GM23338 (cell line): ENCODE measurements around the gene EXOC2. TPM values are rescaled to one million over a fixed set of nuclear protein-coding genes. Genes with fewer than 3 reads are reported as not detected.

ENCODE experiments used
- ATAC-seq: fragments of 200-7000 bp; cut with Tn5 transposase; 3 replicates; pipeline ENCODE4 v1.9.1; 2020
- DNase-seq: peaks from one replicate; pipeline ENCODE4 v3.0.0-alpha.2; 2015; ENCODE audit warnings: low spot score
- H2AFZ ChIP-seq: fragments of 200-600 bp; sonication (generic); 2 replicates; pipeline ENCODE4 v1.8.0; 2016; ENCODE audit warnings: antibody characterized with exemption, mild to moderate bottlenecking, moderate library complexity
- H3F3A ChIP-seq: fragments of 200-600 bp; sonication (generic); replicated peaks from 2 replicates; pipeline ENCODE4 v1.8.0; 2017; ENCODE audit warnings: antibody characterized with exemption, mixed run types, low read depth
- H3K27ac ChIP-seq: fragments of 200-600 bp; sonication (generic); 2 replicates; pipeline ENCODE4 v1.6.1; 2016; ENCODE audit warnings: low read depth
- H3K27me3 ChIP-seq: fragments of 200-600 bp; sonication (generic); 2 replicates; pipeline ENCODE4 v1.8.0; 2016; ENCODE audit warnings: mild to moderate bottlenecking, mixed run types, moderate library complexity; ENCODE audit not compliant: insufficient read depth
- H3K36me3 ChIP-seq: fragments of 200-600 bp; sonication (generic); 2 replicates; pipeline ENCODE4 v1.8.0; 2016; ENCODE audit warnings: mild to moderate bottlenecking; ENCODE audit not compliant: insufficient read depth
- H3K4me1 ChIP-seq: fragments of 200-600 bp; sonication (generic); 2 replicates; pipeline ENCODE4 v1.8.0; 2016; ENCODE audit warnings: mild to moderate bottlenecking, moderate library complexity; ENCODE audit not compliant: insufficient read depth
- H3K4me2 ChIP-seq: fragments of 200-600 bp; sonication (generic); 2 replicates; pipeline ENCODE4 v1.7.1; 2017; ENCODE audit warnings: mixed run types
- H3K4me3 ChIP-seq: fragments of 200-600 bp; sonication (generic); 2 replicates; pipeline ENCODE4 v1.6.1; 2016; ENCODE audit warnings: mixed run types
- H3K79me2 ChIP-seq: fragments of 200-600 bp; sonication (generic); replicated peaks from 2 replicates; pipeline ENCODE4 v1.8.0; 2017; ENCODE audit warnings: mild to moderate bottlenecking; ENCODE audit not compliant: insufficient read depth
- H3K9me2 ChIP-seq: fragments of 200-600 bp; sonication (generic); 2 replicates; pipeline ENCODE4 v1.8.0; 2017; ENCODE audit not compliant: insufficient read depth
- H4K20me1 ChIP-seq: fragments of 200-600 bp; sonication (generic); replicated peaks from 2 replicates; pipeline ENCODE4 v1.8.0; 2017; ENCODE audit warnings: mild to moderate bottlenecking; ENCODE audit not compliant: insufficient read depth
- H3K27ac Mint-ChIP-seq: 2 replicates; pipeline ENCODE4 v1.8.0; 2020; ENCODE audit warnings: inconsistent platforms, mild to moderate bottlenecking, moderate library complexity, mixed read lengths
- H3K27me3 Mint-ChIP-seq: 3 replicates; pipeline ENCODE4 v1.8.0; 2022; ENCODE audit warnings: low read depth, mild to moderate bottlenecking, moderate library complexity, mixed read lengths, inconsistent platforms; ENCODE audit not compliant: insufficient read depth, poor library complexity
- H3K36me3 Mint-ChIP-seq: 3 replicates; pipeline ENCODE4 v1.8.0; 2021; ENCODE audit warnings: low read depth, mild to moderate bottlenecking, inconsistent platforms, moderate library complexity, mixed read lengths
- H3K4me1 Mint-ChIP-seq: 3 replicates; pipeline ENCODE4 v1.8.0; 2020; ENCODE audit warnings: mild to moderate bottlenecking, inconsistent platforms, mixed read lengths
- H3K4me3 Mint-ChIP-seq: 3 replicates; pipeline ENCODE4 v1.8.0; 2021; ENCODE audit warnings: moderate library complexity, mild to moderate bottlenecking, inconsistent platforms, mixed read lengths
- H3K9me3 Mint-ChIP-seq: 3 replicates; pipeline ENCODE4 v1.8.0; 2020; ENCODE audit warnings: moderate library complexity, mild to moderate bottlenecking, inconsistent platforms, mixed read lengths
- CREB1 ChIP-seq: fragments of 250-450 bp; sonication (Bioruptor Pico); IDR thresholded peaks from 2 replicates; pipeline ENCODE4 v1.5.0; 2020; ENCODE audit warnings: low read depth, mild to moderate bottlenecking, moderate library complexity
- CTCF ChIP-seq, 2 experiments: fragments of 200-600 bp in 1 of 2; sonication (generic) in 1 of 2; conservative IDR thresholded peaks; 2 replicates each; pipeline versions ENCODE4 v1.5.1 to v1.6.1; 2016 to 2017; ENCODE audit warnings: antibody characterized with exemption in 2 of 2, low read depth in 2 of 2, mild to moderate bottlenecking in 2 of 2, moderate library complexity in 1 of 2
- ETS1 ChIP-seq: IDR thresholded peaks from 2 replicates; pipeline ENCODE4 v1.6.1; 2016; ENCODE audit warnings: antibody characterized with exemption
- EZH2 ChIP-seq: fragments of 200-600 bp; sonication (generic); IDR thresholded peaks from one replicate; pipeline ENCODE4 v1.8.0; 2017; ENCODE audit warnings: antibody characterized with exemption, mild to moderate bottlenecking, low read depth; ENCODE audit not compliant: unreplicated experiment
- EZH2phosphoT487 ChIP-seq: fragments of 200-600 bp; sonication (generic); IDR thresholded peaks from one replicate; pipeline ENCODE4 v1.8.1; 2018; ENCODE audit warnings: antibody characterized with exemption; ENCODE audit not compliant: unreplicated experiment
- JUNB ChIP-seq: IDR thresholded peaks from one replicate; pipeline ENCODE4 v1.6.1; 2016; ENCODE audit warnings: antibody characterized with exemption; ENCODE audit not compliant: unreplicated experiment
- NANOG ChIP-seq: IDR thresholded peaks from 2 replicates; pipeline ENCODE4 v1.6.1; 2016; ENCODE audit warnings: antibody characterized with exemption, borderline replicate concordance
- POLR2AphosphoS5 ChIP-seq: IDR thresholded peaks from 2 replicates; pipeline ENCODE4 v1.6.1; 2016; ENCODE audit warnings: antibody characterized with exemption, low read depth
- REST ChIP-seq: IDR thresholded peaks from one replicate; pipeline ENCODE4 v1.6.1; 2018; ENCODE audit warnings: antibody characterized with exemption; ENCODE audit not compliant: unreplicated experiment
- STAT1 ChIP-seq: IDR thresholded peaks from one replicate; pipeline ENCODE4 v1.6.1; 2016; ENCODE audit warnings: antibody characterized with exemption; ENCODE audit not compliant: unreplicated experiment
- ZNF114 ChIP-seq: fragments of 250-450 bp; sonication (Bioruptor Pico); IDR thresholded peaks from 2 replicates; pipeline ENCODE4 v1.5.0; 2020; ENCODE audit warnings: mild to moderate bottlenecking, moderate library complexity
- ZNF331 ChIP-seq: fragments of 250-450 bp; sonication (Bioruptor Pico); IDR thresholded peaks from 2 replicates; pipeline ENCODE4 v1.5.0; 2020; ENCODE audit warnings: low read depth, mild to moderate bottlenecking, moderate library complexity
- ZNF462 ChIP-seq: fragments of 250-450 bp; sonication (Bioruptor Pico); IDR thresholded peaks from 2 replicates; pipeline ENCODE4 v1.5.0; 2020; ENCODE audit warnings: mild to moderate bottlenecking, moderate library complexity
- polyA plus RNA-seq: library from polyadenylated mRNA; unstranded; fragments of >200 nt; fragmentation: Nextera tagmentation; extraction: Ambion mirVana; gene quantifications from 2 replicates; pipeline ENCODE4 v1.2.1, GENCODE V29; 2016
- total RNA-seq: library from RNA; depleted of rRNA; stranded (reverse); fragments of >200 nt; shearing (Covaris generic); gene quantifications from 2 replicates; pipeline ENCODE4 v1.2.3, GENCODE V29; 2014

Gene EXOC2
- total and polyA plus RNA-seq, 2 experiments from 2014 or later, result 28.7 to 93.6 TPM

GRCh38 chr6:683742-684440, 9.0 kb downstream of the EXOC2 start:
- H3K4me3 Mint-ChIP-seq, result peak overlapping the region; percentile 69
- DNase-seq (peak; percentile 95), ATAC-seq (peak; percentile 87)
- no peaks in the 10 kb centered on the region for H3K27me3 ChIP-seq
- H4K20me1 ChIP-seq, result no peaks in the 10 kb centered on the region; the same call in 1 of the 2 replicates
- no peaks in the 10 kb centered on the region for H3K9me3 Mint-ChIP-seq
- TF ChIP-seq POLR2AphosphoS5 (peak; percentile 75), CREB1 (CRISPR knock-in tag) (peak; percentile 59; the same call in 1 of the 2 replicates), JUNB (no peak), ZNF462 (CRISPR knock-in tag) (no peak), EZH2phosphoT487 (no peak), REST (peak; percentile 33), CTCF (conservative IDR thresholded peaks at IDR 0.05; ENCODE audit: low read depth in 2 of 2) (no peak), ZNF331 (no peak), STAT1 (no peak), ETS1 (peak; percentile 77), ZNF114 (CRISPR knock-in tag) (no peak), NANOG (peak; percentile 20; the same call in 1 of the 2 replicates), EZH2 (no peak)
- H3K36me3 ChIP-seq, result no peaks in the 10 kb centered on the region
- peaks cover 93% of the 10 kb centered on the region for H3K79me2 ChIP-seq
- peaks cover 2% of the 10 kb centered on the region; the same call in 1 of the 3 replicates for H3K36me3 Mint-ChIP-seq
- H3F3A ChIP-seq, result peaks cover 4% of the 10 kb centered on the region; the same call in 1 of the 2 replicates
- H3K9me2 ChIP-seq, result no peaks in the 10 kb centered on the region
- H3K27ac ChIP-seq, result peak overlapping the region; percentile 96
- no peak overlapping the region for H2AFZ ChIP-seq
- H3K4me1 ChIP-seq, result peaks cover 92% of the 10 kb centered on the region
- H3K4me3 ChIP-seq, result peak overlapping the region; percentile 46
- H3K27ac Mint-ChIP-seq, result peak overlapping the region; percentile 72
- H3K4me1 Mint-ChIP-seq, result peaks cover 56% of the 10 kb centered on the region
- H3K27me3 Mint-ChIP-seq, result peaks cover 5% of the 10 kb centered on the region
- H3K4me2 ChIP-seq, result peak overlapping the region; percentile 75
